ENCODE data around the gene SHOC1.
"Not testable (repeated sequence)": the region's sequence is repeated elsewhere in the genome, so short reads cannot be mapped to it uniquely, and the experiment has no call there.

The SHOC1 gene

DNA sequence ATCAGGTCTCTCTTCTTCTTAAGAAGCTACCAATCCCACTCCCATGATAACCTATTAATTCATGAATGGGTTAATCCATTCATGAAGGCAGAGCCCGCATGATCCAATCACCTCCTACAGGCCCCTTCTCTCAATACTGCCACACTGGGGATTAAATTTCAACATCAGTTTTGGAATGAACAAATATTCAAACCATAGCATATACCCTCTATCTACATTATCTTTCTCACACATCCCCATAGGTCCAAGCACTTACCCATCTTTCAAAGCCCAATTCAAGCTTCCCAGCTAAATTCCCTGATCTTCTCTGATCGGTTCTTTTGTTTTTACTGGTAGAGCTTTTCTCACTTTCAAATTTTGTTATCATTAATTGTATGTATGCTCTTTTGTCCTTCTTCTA lies 10.5 kb upstream of the SHOC1 start:
- no peak for DNase-seq (ENCODE audit: low read depth in 3 of 3)

DNA sequence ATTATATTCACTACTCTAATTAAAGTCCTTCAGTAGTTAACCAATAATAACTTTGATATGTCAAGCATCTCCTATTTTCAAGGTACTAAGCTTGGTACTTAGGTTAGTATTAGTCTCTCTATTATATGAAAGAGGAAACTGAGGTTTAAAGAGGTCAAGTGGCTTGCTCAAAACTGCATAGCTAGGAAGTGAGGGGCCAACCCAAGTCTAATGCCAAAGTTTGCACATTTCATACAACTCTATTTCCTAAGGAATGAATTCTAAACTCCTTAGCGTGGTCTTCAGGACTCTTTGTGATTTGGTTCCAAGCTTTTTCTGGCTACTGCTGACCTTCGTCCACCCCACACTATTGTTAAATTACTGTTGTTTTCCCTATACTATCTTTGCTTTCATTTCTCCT lies 9.9 kb upstream of the SHOC1 start:
- DNase-seq (ENCODE audit: low read depth in 3 of 3) = no peak

DNA sequence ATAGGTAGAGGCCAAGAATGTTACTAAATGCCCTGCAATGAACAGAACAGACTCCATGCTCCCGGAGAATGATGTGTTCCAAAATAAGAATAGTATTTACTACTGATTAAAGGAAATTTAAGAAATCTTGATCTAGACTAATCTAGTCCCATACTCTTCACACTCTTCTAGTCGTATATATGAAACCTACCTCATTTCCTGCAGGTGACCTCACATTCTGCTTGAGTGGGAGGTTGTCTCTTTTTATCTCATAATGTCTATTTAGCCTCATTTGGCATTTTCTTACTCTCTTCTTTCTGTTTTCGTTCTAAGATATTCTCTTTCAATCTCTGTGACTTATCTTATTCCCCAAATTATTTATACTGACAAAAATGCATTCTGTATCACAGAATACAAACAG lies 9.2 kb upstream of the SHOC1 start:
- DNase-seq (ENCODE audit: low read depth in 3 of 3) = no peak

DNA sequence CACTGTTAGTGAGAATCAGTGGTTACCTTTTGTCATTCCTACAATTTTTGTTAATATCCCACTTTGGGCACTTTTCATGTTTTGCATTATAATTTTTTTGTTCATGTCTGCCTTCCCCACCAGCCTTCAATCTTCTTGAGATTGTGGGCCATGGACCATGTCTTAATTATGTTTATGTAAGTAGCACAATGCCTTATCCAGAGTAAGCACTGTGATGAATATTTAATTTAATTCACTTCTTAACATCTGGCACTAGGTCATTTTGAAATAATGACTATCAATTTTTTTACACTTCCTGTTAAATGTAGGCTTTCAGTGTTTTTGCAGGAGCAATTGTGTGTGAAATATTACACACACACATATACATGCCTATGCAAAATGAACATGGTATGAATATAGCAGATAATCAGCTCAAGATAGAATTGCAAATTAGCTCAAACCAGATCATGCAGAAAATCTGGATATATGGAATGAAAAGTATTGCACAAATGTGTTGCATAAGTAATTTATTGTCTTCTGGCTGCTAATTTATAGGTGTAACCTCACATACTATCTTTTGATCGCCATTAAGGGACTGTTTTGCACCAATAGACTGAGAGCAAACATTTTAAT lies 5.3 kb upstream of the SHOC1 start:
- no peak for DNase-seq (ENCODE audit: low read depth in 3 of 3)

DNA sequence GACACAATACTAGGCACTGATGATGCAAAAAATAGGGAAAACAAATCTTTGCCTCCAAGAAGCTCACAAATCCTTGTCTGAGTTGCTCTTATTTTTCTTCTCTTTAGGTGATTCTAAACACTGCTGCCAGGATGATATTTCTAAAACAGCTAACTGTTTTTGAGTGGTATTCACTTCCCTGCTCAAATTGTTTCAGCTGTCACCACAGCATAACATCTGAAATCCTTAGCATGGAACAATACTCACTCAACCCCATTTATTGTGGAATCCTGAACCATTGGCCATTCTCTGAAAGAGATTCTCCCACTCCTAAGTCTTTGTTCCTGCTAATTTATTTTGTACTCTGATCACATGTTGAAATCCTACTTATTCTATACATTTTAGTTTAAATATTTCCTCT lies 4.8 kb upstream of the SHOC1 start:
- DNase-seq (ENCODE audit: low read depth in 3 of 3) = no peak

DNA sequence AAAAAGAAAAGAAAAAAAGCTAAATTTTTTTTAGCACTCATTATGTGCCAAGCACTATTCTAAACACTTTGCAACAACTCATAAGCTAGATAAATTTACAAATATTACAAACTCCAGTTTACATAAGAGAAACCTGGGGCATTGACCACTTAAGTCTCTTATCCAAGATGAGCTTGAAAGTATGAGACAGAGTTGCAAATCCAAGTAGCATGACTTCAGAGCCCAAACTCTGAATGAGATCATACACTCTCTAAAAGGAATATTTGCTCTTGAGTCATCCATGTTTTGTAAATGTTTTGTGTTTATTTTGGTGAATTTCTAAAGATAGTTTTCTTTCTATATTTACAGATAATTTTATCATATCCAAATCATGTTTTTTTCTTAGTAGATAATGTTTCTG lies 4.0 kb upstream of the SHOC1 start:
- no peak for DNase-seq (ENCODE audit: low read depth in 3 of 3)

DNA sequence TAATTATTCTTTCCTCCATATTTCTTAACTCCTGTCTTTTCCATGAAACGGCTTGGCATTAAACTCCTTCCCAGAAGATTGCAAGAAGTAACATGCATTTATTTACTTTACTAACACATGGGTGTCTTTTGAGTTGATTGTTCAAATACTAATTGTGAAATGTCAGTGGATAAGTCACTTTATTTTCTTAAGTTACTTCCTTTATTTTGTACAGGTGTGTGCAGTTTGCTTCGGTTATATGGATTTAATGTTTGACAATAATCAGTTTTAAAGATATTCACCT lies 761 bp upstream of the SHOC1 start:
- no peak for DNase-seq (ENCODE audit: low read depth in 3 of 3)

DNA sequence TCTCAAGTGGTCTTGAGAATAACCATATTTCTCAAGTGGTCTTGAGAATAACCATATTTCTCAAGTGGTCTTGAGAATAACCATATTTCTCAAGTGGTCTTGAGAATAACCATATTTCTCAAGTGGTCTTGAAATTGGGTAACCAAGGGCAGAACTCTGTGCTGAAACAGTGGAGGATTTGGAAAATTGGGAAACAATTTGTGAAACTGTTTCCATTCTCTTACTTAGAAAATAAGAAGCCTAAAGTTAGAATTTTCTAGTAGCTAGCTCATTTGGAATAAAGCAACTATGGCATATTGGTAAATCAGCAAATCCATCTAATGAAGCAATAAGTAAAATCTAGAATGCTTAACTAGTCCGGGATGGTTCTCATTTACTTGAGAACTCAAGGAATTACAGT lies 2.9 kb downstream of the SHOC1 start:
- DNase-seq (ENCODE audit: low read depth in 3 of 3) = not testable (repeated sequence)

DNA sequence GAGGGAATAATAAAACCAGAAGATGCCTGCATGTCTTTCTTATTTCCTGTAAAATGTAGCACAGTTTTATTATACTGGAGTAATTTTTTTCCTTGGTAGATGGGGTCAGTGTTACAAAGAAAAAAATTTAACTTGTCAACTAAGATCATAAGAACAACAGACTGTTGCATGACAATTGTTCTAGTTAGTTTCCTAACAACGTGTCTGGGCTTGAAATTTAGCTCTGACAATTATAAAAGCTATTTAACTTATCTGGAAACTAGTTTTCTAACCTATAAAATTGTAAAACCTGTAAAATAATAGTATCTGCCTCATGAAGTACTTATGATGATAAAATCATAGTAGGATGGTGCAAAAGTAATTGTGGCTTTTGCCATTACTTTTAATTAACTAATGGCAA lies 4.9 kb downstream of the SHOC1 start:
- DNase-seq (ENCODE audit: low read depth in 3 of 3) = no peak

DNA sequence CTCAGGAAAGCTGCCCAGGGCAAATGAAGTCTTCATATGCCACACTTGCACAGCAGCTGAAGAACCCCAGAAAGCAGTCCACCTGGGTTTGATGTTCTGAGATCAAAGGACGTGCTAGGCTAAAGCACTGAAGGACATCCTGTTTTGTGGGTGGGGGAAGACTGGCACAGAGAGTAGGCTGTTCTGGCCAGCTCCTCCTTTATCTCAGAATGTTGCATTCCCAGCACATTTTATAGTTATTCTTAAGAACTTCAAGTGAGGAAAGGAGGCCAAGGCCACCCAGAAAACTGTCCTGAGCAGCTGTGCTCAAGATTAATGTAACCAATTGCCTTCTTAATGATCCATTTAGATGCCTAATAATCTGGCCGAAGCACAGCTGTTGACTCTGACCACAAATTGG lies 10.9 kb downstream of the SHOC1 start:
- DNase-seq (ENCODE audit: low read depth in 3 of 3) = no peak

DNA sequence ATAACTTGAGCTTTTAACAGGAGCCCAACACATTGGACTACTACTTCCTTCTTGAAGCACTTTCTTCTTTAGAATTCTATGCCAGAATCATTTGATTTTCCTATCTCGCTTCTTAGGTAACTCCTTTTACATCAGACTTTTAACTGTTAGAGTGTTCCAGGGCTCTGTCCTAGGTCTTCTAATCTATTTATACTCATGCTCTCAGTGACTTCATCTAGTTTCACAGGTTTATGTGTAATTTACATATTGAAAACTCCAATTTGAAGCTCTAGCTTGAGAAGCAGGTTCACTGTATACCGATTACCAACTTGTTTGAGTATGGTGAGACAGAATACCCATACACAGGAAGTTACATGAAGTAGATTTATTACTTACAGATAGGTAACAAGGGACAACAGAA lies 11.3 kb downstream of the SHOC1 start:
- DNase-seq (ENCODE audit: low read depth in 3 of 3) = no peak

DNA sequence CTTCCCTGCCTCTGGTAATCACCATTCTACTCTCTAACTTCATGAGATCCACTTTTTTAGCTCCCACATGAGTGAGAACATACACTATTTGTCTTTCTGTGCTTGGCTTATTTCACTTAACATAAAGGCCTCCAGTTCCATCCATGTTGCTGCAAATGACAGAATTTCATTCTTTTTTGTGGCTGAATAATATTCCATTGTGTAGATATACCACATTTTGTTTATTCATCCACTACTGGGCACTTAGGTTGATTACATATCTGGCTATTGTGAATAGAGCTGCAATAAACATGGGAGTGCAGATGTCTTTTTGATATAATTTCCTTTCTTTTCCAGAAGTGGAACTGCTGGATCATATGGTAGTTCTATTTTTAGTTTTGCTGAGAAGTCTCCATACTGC lies 28.7 kb downstream of the SHOC1 start:
- DNase-seq (ENCODE audit: low read depth in 3 of 3) = no peak

DNA sequence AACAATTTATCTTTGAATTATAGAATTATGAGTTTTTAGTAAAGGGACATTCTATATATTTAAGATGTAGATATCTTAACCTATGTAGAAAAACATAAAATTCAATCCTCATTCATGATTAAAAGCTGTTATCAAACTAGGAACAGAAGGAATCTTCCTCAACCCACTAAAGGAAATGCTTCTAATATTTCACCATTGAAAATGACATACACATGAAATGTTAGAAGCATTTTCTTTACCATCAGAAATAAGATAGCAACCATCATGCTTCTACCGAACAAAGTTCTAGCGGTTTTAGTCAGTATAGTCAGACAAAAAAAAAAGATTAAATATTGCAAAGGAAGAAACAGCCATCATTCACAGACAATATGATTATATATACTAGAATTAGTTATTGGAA lies 32.2 kb downstream of the SHOC1 start:
- no peak for DNase-seq (ENCODE audit: low read depth in 3 of 3)

DNA sequence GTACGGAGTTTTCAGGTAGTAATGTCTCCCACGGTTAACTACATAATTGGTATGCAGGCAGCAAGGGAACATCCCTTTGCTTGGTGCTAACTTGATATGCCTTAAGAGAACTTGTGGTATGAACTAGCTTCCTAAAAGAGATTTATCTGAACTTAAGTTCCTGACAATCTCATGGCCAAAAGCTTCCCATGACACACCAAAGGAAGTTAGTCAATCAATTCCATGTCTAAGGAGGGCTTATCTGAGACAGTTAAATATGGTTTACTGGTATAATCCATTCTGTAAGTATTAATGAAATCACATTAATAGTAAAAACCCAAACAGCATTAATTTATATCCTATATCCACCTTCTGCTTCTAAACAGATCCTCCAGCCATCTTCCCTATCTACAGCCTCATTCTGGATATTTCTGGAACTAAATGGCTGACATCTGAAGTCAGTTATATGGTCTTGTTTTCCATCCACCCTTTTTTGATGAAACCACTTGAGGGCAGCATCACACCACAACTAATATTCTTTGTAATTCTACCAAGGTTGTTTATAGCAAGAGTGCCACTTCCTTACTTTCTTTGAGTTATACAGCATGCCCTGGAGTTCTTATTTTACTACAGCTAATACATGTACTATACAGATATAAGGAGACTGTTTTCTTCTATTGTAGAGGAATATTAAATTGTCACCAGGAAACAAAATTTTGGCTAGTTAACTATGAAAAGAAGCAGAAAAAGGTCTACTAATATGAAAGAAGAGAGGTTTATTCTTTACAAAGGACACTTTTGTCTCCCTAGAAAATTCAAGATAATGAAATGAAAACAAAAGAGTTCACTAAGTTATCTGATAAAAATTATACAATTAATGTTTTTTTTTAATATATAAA lies 34.7 kb downstream of the SHOC1 start:
- DNase-seq (ENCODE audit: low read depth in 3 of 3) = peak in 2 of 3 experiments; percentile 11 to 42

DNA sequence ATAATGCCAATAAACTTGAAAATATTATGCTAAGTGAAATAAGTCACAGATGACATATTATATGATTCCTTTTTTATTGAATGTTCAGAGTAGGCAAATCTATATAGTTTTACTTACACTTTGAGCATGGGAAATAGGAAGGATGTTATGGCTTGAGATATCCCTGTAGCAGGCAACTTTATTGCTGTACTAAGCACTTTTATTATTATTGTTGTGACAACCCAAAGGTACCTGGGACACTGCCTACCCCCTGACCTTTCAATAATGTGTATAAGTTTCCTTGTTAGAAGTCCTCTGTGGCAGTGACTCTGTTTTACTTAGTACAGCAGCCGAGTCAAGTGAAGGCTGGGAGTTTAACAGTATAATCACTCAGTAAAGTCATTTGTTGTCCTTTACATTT lies 39.9 kb downstream of the SHOC1 start:
- DNase-seq (ENCODE audit: low read depth in 3 of 3) = no peak

DNA sequence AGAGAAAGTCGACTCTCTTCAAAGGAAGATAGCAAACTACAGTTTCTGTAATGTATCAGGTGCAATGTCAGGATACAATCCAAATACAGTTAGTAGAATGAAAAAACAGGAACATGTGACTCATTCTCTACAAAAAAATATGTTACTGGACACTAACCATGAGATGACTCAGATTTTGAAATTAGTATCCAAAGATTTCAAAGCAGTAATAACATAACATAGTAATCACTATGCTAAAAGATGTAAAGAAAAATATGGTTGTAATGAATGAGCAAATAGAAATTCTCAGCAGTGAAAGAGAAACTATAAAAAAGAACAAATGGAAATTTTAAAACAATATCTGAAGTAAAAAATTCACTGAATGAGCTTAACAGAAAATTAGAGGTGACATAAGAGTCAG lies 42.3 kb downstream of the SHOC1 start:
- DNase-seq (ENCODE audit: low read depth in 3 of 3) = no peak
